ENCODE data around the gene STUM. TPM values are rescaled to one million over a fixed set of nuclear protein-coding genes. Genes with fewer than 3 reads are reported as not detected.

Gene STUM
- total RNA-seq, 1 donor, result not detected

DNA sequence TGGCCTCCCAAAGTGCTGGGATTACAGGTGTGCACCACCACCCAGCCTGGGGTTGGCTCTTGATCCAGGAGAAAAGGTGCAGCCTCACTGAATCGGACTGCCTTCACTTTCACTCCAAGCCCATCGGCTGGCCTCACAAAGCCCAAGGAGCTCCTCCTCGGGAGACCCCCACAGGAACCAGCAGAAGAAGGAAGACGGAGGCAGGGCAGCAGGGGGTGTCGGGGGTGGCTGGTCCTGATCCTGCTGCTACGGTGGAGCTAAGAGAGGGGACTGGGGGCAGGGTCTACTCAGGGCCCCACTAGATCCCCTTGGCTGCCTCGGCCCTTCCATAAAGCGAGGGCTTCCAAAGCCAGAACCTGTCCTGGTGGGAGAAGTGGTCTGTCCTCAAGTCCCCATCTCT lies 93.9 kb downstream of the STUM start:
- no peak overlapping the region for H3K4me3 ChIP-seq (ENCODE audit: low read depth, low read length)
- TF ChIP-seq, protein P1, sequence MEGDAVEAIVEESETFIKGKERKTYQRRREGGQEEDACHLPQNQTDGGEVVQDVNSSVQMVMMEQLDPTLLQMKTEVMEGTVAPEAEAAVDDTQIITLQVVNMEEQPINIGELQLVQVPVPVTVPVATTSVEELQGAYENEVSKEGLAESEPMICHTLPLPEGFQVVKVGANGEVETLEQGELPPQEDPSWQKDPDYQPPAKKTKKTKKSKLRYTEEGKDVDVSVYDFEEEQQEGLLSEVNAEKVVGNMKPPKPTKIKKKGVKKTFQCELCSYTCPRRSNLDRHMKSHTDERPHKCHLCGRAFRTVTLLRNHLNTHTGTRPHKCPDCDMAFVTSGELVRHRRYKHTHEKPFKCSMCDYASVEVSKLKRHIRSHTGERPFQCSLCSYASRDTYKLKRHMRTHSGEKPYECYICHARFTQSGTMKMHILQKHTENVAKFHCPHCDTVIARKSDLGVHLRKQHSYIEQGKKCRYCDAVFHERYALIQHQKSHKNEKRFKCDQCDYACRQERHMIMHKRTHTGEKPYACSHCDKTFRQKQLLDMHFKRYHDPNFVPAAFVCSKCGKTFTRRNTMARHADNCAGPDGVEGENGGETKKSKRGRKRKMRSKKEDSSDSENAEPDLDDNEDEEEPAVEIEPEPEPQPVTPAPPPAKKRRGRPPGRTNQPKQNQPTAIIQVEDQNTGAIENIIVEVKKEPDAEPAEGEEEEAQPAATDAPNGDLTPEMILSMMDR (IDR thresholded peaks at IDR 0.05; ENCODE audit: insufficient read depth, low read length), result no peak
- DNase-seq (ENCODE audit: low read depth), result no peak

DNA sequence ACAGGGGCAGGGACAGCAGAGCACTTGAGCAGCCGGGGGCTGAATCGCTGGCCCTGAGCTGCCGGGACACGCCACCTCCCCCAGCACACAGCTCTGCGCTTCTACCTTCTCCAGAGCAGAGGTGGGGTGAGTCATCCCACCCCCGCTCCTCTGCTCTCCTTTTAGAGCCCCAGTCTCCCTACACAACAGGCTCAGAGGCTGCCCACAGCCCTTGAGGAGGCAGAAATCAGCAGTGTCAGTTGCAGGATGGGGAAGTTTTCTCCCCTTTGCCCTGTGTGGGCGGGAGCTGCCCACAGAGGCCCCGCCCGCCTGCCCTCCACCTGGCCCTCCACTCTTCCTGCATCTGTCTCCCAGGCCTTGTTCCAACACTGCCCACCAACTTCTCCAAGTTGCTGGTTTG lies 94.6 kb downstream of the STUM start:
- DNase-seq (ENCODE audit: low read depth), result no peak
- TF ChIP-seq, protein P1 (IDR thresholded peaks at IDR 0.05; ENCODE audit: insufficient read depth, low read length), result no peak
- H3K4me3 ChIP-seq (ENCODE audit: low read depth, low read length), result no peak overlapping the region

DNA sequence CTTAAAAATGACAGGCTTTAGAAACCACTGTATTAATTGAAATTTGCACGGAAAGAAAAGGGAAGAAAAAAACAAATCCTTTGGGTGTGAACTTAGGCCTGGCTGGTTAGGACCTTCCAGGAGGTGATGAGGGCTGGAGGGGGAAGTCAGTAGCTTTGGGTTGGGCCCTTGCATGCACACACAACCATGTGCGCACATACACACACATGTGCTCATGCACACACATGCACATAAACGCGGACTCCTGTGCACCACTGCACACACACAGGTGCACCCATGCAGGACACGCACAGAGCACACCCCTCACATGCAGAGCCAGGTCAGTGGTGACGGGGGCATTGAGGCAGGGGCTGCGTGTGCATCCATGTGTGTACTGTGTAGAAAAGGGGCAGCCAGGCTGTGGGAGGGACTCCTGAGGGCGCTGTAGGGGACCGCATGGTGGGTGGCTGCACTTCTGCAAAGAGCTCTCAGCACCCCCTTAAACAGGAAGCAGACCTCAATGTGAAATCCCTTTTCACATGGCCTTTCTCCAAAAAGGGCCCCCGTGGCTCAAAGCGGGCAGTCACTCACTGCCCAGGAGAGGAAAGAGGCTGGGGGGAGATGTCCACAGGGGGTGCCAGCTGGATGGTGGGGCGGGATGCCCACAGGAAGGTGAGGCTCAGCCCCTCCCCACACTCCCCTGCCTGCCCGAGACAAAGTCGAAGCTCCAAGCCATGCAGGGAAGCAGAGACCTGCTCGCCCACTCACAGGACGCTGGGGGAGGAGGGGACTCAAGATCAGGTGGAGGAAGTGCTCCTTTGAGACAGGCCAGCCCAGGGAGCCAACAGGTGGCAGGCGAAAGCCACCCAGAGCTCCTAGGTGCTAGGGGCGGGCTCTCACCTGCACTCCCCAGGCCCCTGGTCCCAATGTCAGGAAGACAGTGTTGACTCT lies 95.3 kb downstream of the STUM start:
- H3K4me3 ChIP-seq (ENCODE audit: low read depth, low read length), result no peak overlapping the region
- DNase-seq (ENCODE audit: low read depth), result no peak
- TF ChIP-seq, protein P1 (IDR thresholded peaks at IDR 0.05; ENCODE audit: insufficient read depth, low read length), result no peak

DNA sequence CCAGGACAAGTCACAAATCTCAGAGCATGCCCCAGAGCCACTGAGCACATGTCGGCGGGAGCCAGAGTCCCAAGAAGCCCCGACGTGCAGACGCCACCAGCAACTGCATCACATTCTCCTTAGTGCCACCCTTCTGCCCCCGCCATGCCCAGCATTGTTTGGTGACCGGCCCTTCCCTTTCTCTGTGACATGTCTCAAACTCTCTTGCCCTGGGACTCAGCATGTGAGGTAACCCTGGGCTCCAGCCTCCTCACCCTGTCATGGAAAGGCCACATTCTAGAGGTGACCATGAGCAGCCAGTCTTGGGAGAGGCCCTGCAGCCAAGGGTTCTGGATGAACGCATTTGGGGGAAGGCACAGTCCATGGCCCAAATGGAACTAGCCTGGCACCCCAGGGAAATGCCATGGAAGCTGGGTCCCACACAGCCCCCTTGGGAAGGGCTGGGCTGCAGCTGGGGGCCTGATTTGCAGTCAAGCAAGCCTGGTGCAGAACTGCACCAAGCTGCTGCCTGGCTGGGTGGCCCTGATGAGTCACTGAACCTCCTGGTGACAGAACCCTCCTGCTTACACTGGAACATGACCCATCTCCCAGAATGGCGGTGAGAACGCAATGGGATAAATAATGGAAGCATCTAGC lies 96.1 kb downstream of the STUM start:
- TF ChIP-seq, protein P1 (IDR thresholded peaks at IDR 0.05; ENCODE audit: insufficient read depth, low read length), result no peak
- no peak for DNase-seq (ENCODE audit: low read depth)
- no peak overlapping the region for H3K4me3 ChIP-seq (ENCODE audit: low read depth, low read length)

DNA sequence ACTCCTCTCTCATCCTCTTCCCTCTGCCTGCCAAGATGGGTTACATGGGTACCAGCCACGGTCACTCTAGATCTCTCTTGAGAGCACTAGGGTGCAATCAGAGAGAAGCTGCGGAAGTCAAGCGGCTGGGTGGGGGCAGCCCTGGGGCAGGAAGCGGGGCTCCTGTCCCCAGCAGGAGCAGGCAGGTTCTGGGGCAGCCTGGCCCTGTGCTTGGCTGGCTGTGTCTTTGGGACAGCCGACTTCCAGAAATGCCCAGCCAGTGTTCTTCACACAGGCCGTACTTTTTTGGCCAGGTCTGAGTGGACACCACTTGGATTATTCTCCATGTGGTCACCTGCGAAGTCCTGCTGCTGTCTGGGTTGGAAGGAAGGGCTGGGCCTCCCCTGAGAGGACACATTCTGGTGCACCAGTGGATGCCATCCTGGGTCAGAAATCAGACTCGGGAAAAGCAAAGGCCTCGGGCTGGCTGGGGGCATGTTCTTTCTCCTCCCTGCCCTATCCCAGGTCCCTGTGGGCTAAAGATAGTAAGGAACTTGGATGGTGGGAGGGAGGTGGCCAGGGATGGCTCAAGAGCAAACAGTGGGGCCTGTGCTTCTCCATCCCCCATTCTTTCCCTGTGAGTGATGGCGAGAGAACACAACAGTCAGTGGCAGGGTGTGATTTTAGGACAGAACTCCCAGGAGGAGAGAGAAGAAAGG lies 96.9 kb downstream of the STUM start:
- TF ChIP-seq, protein P1 (IDR thresholded peaks at IDR 0.05; ENCODE audit: insufficient read depth, low read length), result no peak
- H3K4me3 ChIP-seq (ENCODE audit: low read depth, low read length), result no peak overlapping the region
- DNase-seq (ENCODE audit: low read depth), result no peak

DNA sequence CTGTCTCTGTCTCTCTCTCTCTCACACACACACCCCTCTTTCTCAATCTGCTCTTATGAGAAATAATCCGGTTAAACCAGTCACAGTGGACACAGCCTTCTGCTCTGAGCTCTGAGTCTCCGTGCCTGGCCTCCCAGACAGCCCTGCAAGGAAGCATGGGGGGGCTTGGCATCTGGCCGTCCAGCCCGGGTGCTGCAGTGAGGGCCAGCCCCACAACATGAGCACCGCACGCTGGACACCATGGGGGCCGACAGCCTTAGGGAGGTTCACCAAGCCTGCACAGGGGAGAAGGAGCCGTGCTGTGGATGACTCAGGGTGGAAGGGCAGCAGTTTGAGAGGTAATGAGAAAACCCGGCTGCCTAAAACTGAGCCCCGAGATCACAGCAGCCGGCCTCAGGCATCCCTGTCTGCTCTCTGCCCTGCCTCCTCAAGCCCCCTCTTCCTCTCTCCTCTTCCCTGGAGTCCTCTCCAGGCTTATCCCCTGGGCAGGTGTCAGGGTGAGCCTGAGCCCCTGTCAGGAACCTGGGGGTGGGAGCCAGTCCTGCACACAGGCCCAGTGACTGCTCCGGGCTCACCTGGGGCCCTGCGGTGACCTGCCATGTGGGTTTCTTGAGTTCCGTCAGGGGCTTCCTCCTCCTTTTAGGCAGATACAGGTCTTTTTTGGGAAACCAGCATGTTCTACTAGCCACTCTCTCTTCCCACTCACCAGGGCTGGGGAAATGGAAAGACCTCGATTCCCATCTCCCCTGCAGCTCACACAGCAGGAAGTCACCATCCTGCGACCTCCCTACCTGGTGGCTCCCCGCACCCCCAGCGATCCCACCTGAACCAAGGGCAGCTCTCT lies 97.7 kb downstream of the STUM start:
- no peak for DNase-seq (ENCODE audit: low read depth)
- H3K4me3 ChIP-seq (ENCODE audit: low read depth, low read length), result no peak overlapping the region
- TF ChIP-seq, protein P1 (IDR thresholded peaks at IDR 0.05; ENCODE audit: insufficient read depth, low read length), result no peak

All from fibroblast of the aortic adventitia (primary cell).